GM04503 (cell line): ENCODE data around the gene RELL2.
"Not testable (repeated sequence)": the region's sequence is repeated elsewhere in the genome, so short reads cannot be mapped to it uniquely, and the experiment has no call there.

Experiments
- DNase-seq: peaks from one replicate; pipeline ENCODE4 v3.0.0-alpha.2; 2012; ENCODE audit warnings: low read depth

Gene RELL2

GRCh38 chr5:141636413-141637122 is at the start of gene RELL2, which contains the start of gene HDAC3:
Gene RELL2 (plus strand): TSS chr5:141636997. CDS start chr5:141638226, 1,229 bp downstream.
Gene HDAC3 (minus strand): TSS chr5:141636849. CDS start chr5:141636790, 59 bp downstream.
- no peak for DNase-seq

- DNase-seq: no peak
Observed at GRCh38 chr5:141590127-141590526, 46.7 kb upstream of the RELL2 start.

- no peak for DNase-seq
Observed at GRCh38 chr5:141596867-141597266, 39.9 kb upstream of the RELL2 start.

GRCh38 chr5:141597394-141597793 is 39.4 kb upstream of the RELL2 start:
- no peak for DNase-seq

- DNase-seq: no peak
Observed at GRCh38 chr5:141597814-141598213, 39.0 kb upstream of the RELL2 start.

- DNase-seq: peak; percentile 37
Observed at GRCh38 chr5:141598391-141599345, 38.1 kb upstream of the RELL2 start.

- DNase-seq: no peak
Observed at GRCh38 chr5:141602606-141603005, 34.2 kb upstream of the RELL2 start.

GRCh38 chr5:141603923-141604717 is 32.7 kb upstream of the RELL2 start:
- peak; percentile 94 for DNase-seq

GRCh38 chr5:141605523-141606277 is 31.1 kb upstream of the RELL2 start:
- no peak for DNase-seq

GRCh38 chr5:141608046-141608445 is 28.8 kb upstream of the RELL2 start:
- no peak for DNase-seq

- no peak for DNase-seq
Observed at GRCh38 chr5:141608557-141608956, 28.2 kb upstream of the RELL2 start.

GRCh38 chr5:141609044-141609443 is 27.8 kb upstream of the RELL2 start:
- no peak for DNase-seq

- DNase-seq: not testable (repeated sequence)
Observed at GRCh38 chr5:141609921-141610320, 26.9 kb upstream of the RELL2 start.

GRCh38 chr5:141611289-141611688 is 25.5 kb upstream of the RELL2 start:
- DNase-seq: no peak

- no peak for DNase-seq
Observed at GRCh38 chr5:141613344-141613743, 23.5 kb upstream of the RELL2 start.

- no peak for DNase-seq
Observed at GRCh38 chr5:141615991-141616720, 20.6 kb upstream of the RELL2 start.

- no peak for DNase-seq
Observed at GRCh38 chr5:141617128-141617527, 19.7 kb upstream of the RELL2 start.

GRCh38 chr5:141617682-141618029 is 19.1 kb upstream of the RELL2 start:
- DNase-seq: no peak

GRCh38 chr5:141618030-141618803 is 18.6 kb upstream of the RELL2 start:
- DNase-seq: no peak
